HG02970 (cell line): ENCODE results near the gene CLASP2.
A peak's percentile ranks its signal among the peaks of the same experiment; 100 is the strongest.
"Not testable (repeated sequence)": the region's sequence is repeated elsewhere in the genome, so short reads cannot be mapped to it uniquely, and the experiment has no call there.

Source experiments
- ATAC-seq: cut with Tn5 transposase; IDR thresholded peaks from one replicate; pipeline ENCODE4 v1.9.1; 2021; ENCODE audit warnings: mild to moderate bottlenecking, moderate library complexity, moderate number of reproducible peaks; ENCODE audit not compliant: unreplicated experiment, low FRiP score

The CLASP2 gene

GRCh38 chr3:33717866-33718594 lies at the start of gene CLASP2:
Gene CLASP2 (minus strand): TSS chr3:33718254. CDS start chr3:33718002, 252 bp downstream.
- ATAC-seq = peak; percentile 94

GRCh38 chr3:33758864-33759263 lies 40.8 kb upstream of the CLASP2 start:
- no peak for ATAC-seq

- ATAC-seq = no peak
Observed at GRCh38 chr3:33758281-33758680, 40.2 kb upstream of the CLASP2 start.

GRCh38 chr3:33754391-33754790 lies 36.3 kb upstream of the CLASP2 start:
- ATAC-seq = not testable (repeated sequence)

- no peak for ATAC-seq
Observed at GRCh38 chr3:33751336-33751735, 33.3 kb upstream of the CLASP2 start.

- ATAC-seq = no peak
Observed at GRCh38 chr3:33750211-33750548, 32.1 kb upstream of the CLASP2 start.

- no peak for ATAC-seq
Observed at GRCh38 chr3:33749546-33750210, 31.6 kb upstream of the CLASP2 start.

- ATAC-seq = no peak
Observed at GRCh38 chr3:33746416-33747116, 28.5 kb upstream of the CLASP2 start.

GRCh38 chr3:33737146-33737545 lies 19.1 kb upstream of the CLASP2 start:
- ATAC-seq = no peak

GRCh38 chr3:33732394-33732793 lies 14.3 kb upstream of the CLASP2 start:
- no peak for ATAC-seq

GRCh38 chr3:33729993-33730392 lies 11.9 kb upstream of the CLASP2 start:
- ATAC-seq = no peak

GRCh38 chr3:33724256-33724655 lies 6.2 kb upstream of the CLASP2 start:
- ATAC-seq = no peak

- no peak for ATAC-seq
Observed at GRCh38 chr3:33722626-33723370, 4.7 kb upstream of the CLASP2 start.

- no peak for ATAC-seq
Observed at GRCh38 chr3:33722191-33722590, 4.1 kb upstream of the CLASP2 start.

GRCh38 chr3:33718595-33718907 lies 497 bp upstream of the CLASP2 start:
- ATAC-seq = peak; percentile 1

GRCh38 chr3:33717616-33717865 lies 513 bp downstream of the CLASP2 start:
- ATAC-seq = peak; percentile 42

GRCh38 chr3:33716227-33716626 lies 1.8 kb downstream of the CLASP2 start:
- ATAC-seq = no peak

- ATAC-seq = no peak
Observed at GRCh38 chr3:33711100-33711499, 7.0 kb downstream of the CLASP2 start.

- ATAC-seq = no peak
Observed at GRCh38 chr3:33706056-33706455, 12.0 kb downstream of the CLASP2 start.

GRCh38 chr3:33704891-33705290 lies 13.2 kb downstream of the CLASP2 start:
- no peak for ATAC-seq

- no peak for ATAC-seq
Observed at GRCh38 chr3:33699275-33699674, 18.8 kb downstream of the CLASP2 start.
